Upper lobe of left lung (tissue), 6 donors: ENCODE results near the gene IGFL2. TPM values are rescaled to one million over a fixed set of nuclear protein-coding genes. Genes with fewer than 3 reads are reported as not detected.

Experiments used
- ATAC-seq, 2 donors: fragments of 200-7000 bp; cut with Tn5 transposase; one replicate each; pipeline ENCODE4 v1.9.1; 2022; ENCODE audit warnings: mild to moderate bottlenecking in 2 of 2, moderate library complexity in 2 of 2; ENCODE audit not compliant: low FRiP score in 2 of 2
- DNase-seq, 2 donors: peaks; one replicate each; pipeline ENCODE4 v3.0.0-alpha.2; 2019 to 2020
- H3K27ac ChIP-seq, 4 donors: fragments of 200-600 bp; sonication (generic); one replicate each; pipeline ENCODE4 v1.5.1; 2016 to 2019
- H3K27me3 ChIP-seq, 4 donors: fragments of 200-600 bp; sonication (generic); one replicate each; pipeline ENCODE4 v1.5.1; 2017 to 2019
- H3K36me3 ChIP-seq, 4 donors: fragments of 200-600 bp; sonication (generic); one replicate each; pipeline ENCODE4 v1.5.1; 2016 to 2019
- H3K4me1 ChIP-seq, 4 donors: fragments of 200-600 bp; sonication (generic); one replicate each; pipeline ENCODE4 v1.5.1; 2018 to 2019
- H3K4me3 ChIP-seq, 4 donors: fragments of 200-600 bp; sonication (generic); one replicate each; pipeline ENCODE4 v1.5.1; 2017 to 2019; ENCODE audit warnings: mild to moderate bottlenecking in 2 of 4, moderate library complexity in 1 of 4
- H3K9me3 ChIP-seq, 4 donors: fragments of 200-600 bp; sonication (generic); one replicate each; pipeline ENCODE4 v1.5.1; 2018 to 2019
- EP300 ChIP-seq, 4 donors: sonication (generic); formaldehyde crosslinking; IDR thresholded peaks; one replicate each; pipeline ENCODE4 v1.5.1; 2017; ENCODE audit warnings: antibody characterized with exemption in 4 of 4, control low read depth in 2 of 4
- POLR2A ChIP-seq, 4 donors: fragments of 450-650 bp; IDR thresholded peaks; one replicate each; pipeline ENCODE4 v1.5.1; 2016 to 2017; ENCODE audit warnings: antibody characterized with exemption in 4 of 4, mild to moderate bottlenecking in 2 of 4
- POLR2AphosphoS5 ChIP-seq, 2 donors: sonication (generic); formaldehyde crosslinking; IDR thresholded peaks; one replicate each; pipeline ENCODE4 v1.5.1; 2017; ENCODE audit warnings: antibody characterized with exemption in 2 of 2
- WGBS, 2 donors: methylation state at CpG; one replicate each; pipeline ENCODE4 v1.1.5; 2017 to 2018; 5-methylcytosine and 5-hydroxymethylcytosine counted together
- total RNA-seq, 6 donors: library from RNA; depleted of rRNA in 4 of 6; stranded (reverse); fragments of >200 nt in 4 of 6; gene quantifications; one replicate each; pipeline versions ENCODE4 v1.1.0 to v1.2.1, GENCODE V29; 2016 to 2021
- TF ChIP-seq, protein P1 (sequence below), 6 experiments: fragments of 450-650 bp in 4 of 6; fragments of 200-600 bp in 2 of 6; sonication (generic) in 2 of 6; IDR thresholded peaks; one replicate each; pipeline ENCODE4 v1.5.1; 2016 to 2019; ENCODE audit warnings: antibody characterized with exemption in 6 of 6
- donor health status: DM: no; HTN: no; CAD: no; lungs with moderate emphysema.
- donor health status: DM: no; HTN: yes; CAD: no; lungs with severe emphysema.

Gene IGFL2
- total RNA-seq, 6 donors from 2014 or later, result 0.51 TPM; not detected in 5

GRCh38 chr19:46134527-46134926 is 13.5 kb upstream of the IGFL2 start:
- Histone ChIP-seq H3K4me3 (no peak overlapping the region), H3K4me1 (peaks cover 6 to 13% (median 9%) of the 10 kb centered on the region in 4 donors), H3K36me3 (no peaks in the 10 kb centered on the region), H3K27ac (no peak overlapping the region), H3K9me3 (no peaks in the 10 kb centered on the region), H3K27me3 (no peaks in the 10 kb centered on the region)
- TF ChIP-seq, protein P1, sequence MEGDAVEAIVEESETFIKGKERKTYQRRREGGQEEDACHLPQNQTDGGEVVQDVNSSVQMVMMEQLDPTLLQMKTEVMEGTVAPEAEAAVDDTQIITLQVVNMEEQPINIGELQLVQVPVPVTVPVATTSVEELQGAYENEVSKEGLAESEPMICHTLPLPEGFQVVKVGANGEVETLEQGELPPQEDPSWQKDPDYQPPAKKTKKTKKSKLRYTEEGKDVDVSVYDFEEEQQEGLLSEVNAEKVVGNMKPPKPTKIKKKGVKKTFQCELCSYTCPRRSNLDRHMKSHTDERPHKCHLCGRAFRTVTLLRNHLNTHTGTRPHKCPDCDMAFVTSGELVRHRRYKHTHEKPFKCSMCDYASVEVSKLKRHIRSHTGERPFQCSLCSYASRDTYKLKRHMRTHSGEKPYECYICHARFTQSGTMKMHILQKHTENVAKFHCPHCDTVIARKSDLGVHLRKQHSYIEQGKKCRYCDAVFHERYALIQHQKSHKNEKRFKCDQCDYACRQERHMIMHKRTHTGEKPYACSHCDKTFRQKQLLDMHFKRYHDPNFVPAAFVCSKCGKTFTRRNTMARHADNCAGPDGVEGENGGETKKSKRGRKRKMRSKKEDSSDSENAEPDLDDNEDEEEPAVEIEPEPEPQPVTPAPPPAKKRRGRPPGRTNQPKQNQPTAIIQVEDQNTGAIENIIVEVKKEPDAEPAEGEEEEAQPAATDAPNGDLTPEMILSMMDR (IDR thresholded peaks at IDR 0.05), result no peak
- TF ChIP-seq EP300 (IDR thresholded peaks at IDR 0.05) (no peak), POLR2A (IDR thresholded peaks at IDR 0.05) (no peak), POLR2AphosphoS5 (IDR thresholded peaks at IDR 0.05) (no peak)
- ATAC-seq, result no peak
- DNase-seq, result no peak

DNA sequence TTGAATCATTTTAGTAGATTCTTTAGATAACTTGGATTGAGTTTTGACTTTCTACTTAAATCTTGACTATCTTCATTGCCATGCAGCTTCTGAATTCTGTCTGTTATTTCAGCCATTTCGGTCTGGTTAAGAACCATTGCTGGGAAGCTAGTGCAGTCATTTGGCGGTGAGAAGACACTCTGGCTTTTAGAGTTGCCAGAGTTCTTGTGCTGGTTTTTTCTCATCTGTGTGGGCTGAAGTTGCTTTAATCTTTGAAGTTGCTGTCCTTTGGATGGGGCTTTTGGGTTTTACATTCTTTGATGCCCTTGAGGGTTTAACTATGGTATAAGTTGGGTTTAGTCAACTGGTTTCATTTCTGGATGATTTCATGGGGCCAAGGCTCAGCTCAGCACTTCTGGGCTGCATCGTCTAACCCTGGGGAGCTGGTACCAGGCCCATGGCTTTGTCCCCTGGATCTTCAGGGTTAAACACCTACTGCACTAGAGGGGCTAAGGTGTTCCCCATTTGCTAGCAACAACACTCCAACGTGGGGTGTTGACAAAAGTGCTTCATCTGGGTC is 10.0 kb upstream of the IGFL2 start:
- Histone ChIP-seq H3K4me1 (peaks cover 6 to 11% (median 9%) of the 10 kb centered on the region in 4 donors), H3K36me3 (no peaks in the 10 kb centered on the region), H3K4me3 (no peak overlapping the region), H3K27ac (no peak overlapping the region), H3K9me3 (no peaks in the 10 kb centered on the region), H3K27me3 (no peaks in the 10 kb centered on the region)
- DNase-seq (no peak), ATAC-seq (no peak)
- no peak for TF ChIP-seq EP300 (IDR thresholded peaks at IDR 0.05)
- no peak for TF ChIP-seq POLR2A (IDR thresholded peaks at IDR 0.05)
- TF ChIP-seq, protein P1 (IDR thresholded peaks at IDR 0.05), result no peak
- TF ChIP-seq POLR2AphosphoS5 (IDR thresholded peaks at IDR 0.05), result no peak
- 71 to 100% methylated on average over 3 to 4 of the region's 4 CpGs for WGBS, 2 donors

DNA sequence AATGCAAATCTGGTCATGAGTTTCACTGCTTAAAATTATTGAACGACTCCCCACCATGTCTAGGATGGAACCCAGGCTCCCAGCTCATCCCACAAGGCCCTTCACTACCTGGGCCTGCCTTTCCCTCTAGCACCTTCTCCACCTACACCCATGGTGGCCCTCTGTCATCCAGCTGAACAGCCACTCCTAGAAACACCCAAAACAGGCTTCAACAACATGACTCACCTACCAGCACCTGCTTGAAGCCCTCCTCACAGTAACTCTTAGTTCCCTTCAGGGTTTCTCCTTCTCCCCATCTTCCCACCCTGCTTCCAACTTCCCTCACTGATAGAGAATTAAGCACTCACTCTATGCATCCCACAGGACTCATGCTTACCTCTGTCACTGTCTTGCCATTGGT is 6.6 kb upstream of the IGFL2 start:
- ATAC-seq (no peak), DNase-seq (no peak)
- no peak for TF ChIP-seq POLR2AphosphoS5 (IDR thresholded peaks at IDR 0.05)
- TF ChIP-seq EP300 (IDR thresholded peaks at IDR 0.05), result no peak
- no peak for TF ChIP-seq POLR2A (IDR thresholded peaks at IDR 0.05)
- TF ChIP-seq, protein P1 (IDR thresholded peaks at IDR 0.05), result no peak
- Histone ChIP-seq H3K27me3 (no peaks in the 10 kb centered on the region), H3K4me1 (no peaks in the 10 kb centered on the region), H3K4me3 (no peak overlapping the region), H3K27ac (no peak overlapping the region), H3K9me3 (no peaks in the 10 kb centered on the region), H3K36me3 (no peaks in the 10 kb centered on the region)
- WGBS, 2 donors, result 67 to 75% methylated on average over 1 of the region's 1 CpG

GRCh38 chr19:46142294-46142693 is 5.7 kb upstream of the IGFL2 start:
- Histone ChIP-seq H3K27ac (no peak overlapping the region), H3K27me3 (no peaks in the 10 kb centered on the region), H3K4me1 (no peaks in the 10 kb centered on the region), H3K9me3 (no peaks in the 10 kb centered on the region), H3K4me3 (no peak overlapping the region), H3K36me3 (no peaks in the 10 kb centered on the region)
- TF ChIP-seq POLR2AphosphoS5 (IDR thresholded peaks at IDR 0.05) (no peak), POLR2A (IDR thresholded peaks at IDR 0.05) (no peak), EP300 (IDR thresholded peaks at IDR 0.05) (no peak)
- TF ChIP-seq, protein P1 (IDR thresholded peaks at IDR 0.05), result no peak
- ATAC-seq (no peak), DNase-seq (no peak)
- 75% methylated on average over 4 of the region's 4 CpGs for WGBS, 2 donors

DNA sequence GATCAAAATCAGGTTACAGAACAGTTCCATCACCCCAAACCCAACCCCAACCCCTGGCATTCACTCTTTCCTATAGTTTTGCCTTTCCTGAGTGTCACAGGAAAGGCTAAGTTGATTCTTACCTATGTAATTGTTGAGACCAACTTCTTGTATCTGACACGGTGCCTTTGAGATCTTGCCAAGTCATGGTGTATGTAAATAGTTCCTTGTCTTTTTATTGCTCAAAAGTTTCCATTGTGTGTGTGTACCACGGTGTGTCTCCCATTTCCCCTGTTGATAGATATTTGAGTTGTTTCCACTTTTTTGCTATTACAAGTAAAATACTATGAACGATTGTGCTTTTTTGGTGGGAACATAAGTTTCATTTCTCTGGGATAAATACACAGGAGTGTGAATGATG is 3.3 kb upstream of the IGFL2 start:
- no peaks in the 10 kb centered on the region for H3K4me1 ChIP-seq
- ATAC-seq (no peak), DNase-seq (no peak)
- no peaks in the 10 kb centered on the region for H3K36me3 ChIP-seq
- H3K27ac ChIP-seq, result no peak overlapping the region
- 27 to 34% methylated on average over 3 of the region's 3 CpGs for WGBS, 2 donors
- H3K9me3 ChIP-seq, result no peaks in the 10 kb centered on the region
- H3K4me3 ChIP-seq, result no peak overlapping the region
- H3K27me3 ChIP-seq, result no peaks in the 10 kb centered on the region
- TF ChIP-seq, protein P1 (IDR thresholded peaks at IDR 0.05), result no peak
- TF ChIP-seq POLR2AphosphoS5 (IDR thresholded peaks at IDR 0.05), result no peak
- no peak for TF ChIP-seq EP300 (IDR thresholded peaks at IDR 0.05)
